Smooth muscle cell (in vitro differentiated cells): ENCODE data around the gene KBTBD7. TPM values are rescaled to one million over a fixed set of nuclear protein-coding genes. Genes with fewer than 3 reads are reported as not detected.

ENCODE experiments used
- DNase-seq: peaks from one replicate; lab custom pipeline; 2025; ENCODE audit not compliant: unreplicated experiment; lab: John Stamatoyannopoulos, UW
- H2AFZ ChIP-seq: fragments of 200-600 bp; sonication (generic); 2 replicates; pipeline ENCODE4 v1.6.0; 2016; ENCODE audit warnings: antibody characterized with exemption, low read depth, mild to moderate bottlenecking
- H3F3A ChIP-seq: fragments of 200-600 bp; sonication (generic); 2 replicates; pipeline ENCODE4 v1.6.0; 2017; ENCODE audit warnings: antibody characterized with exemption, low read depth
- H3K27ac ChIP-seq: fragments of 200-600 bp; sonication (generic); 2 replicates; pipeline ENCODE4 v1.5.1; 2016; ENCODE audit warnings: low read depth, mild to moderate bottlenecking
- H3K27me3 ChIP-seq: fragments of 200-600 bp; sonication (generic); 2 replicates; pipeline ENCODE4 v1.6.1; 2016; ENCODE audit warnings: low read depth, mild to moderate bottlenecking
- H3K36me3 ChIP-seq: fragments of 200-600 bp; sonication (generic); 2 replicates; pipeline ENCODE4 v1.5.1; 2016; ENCODE audit warnings: low read depth
- H3K4me1 ChIP-seq: fragments of 200-600 bp; sonication (generic); 2 replicates; pipeline ENCODE4 v1.5.1; 2016; ENCODE audit warnings: low read depth
- H3K4me2 ChIP-seq: fragments of 200-600 bp; sonication (generic); 2 replicates; pipeline ENCODE4 v1.6.0; 2016; ENCODE audit warnings: mild to moderate bottlenecking
- H3K4me3 ChIP-seq: fragments of 200-600 bp; sonication (generic); 2 replicates; pipeline ENCODE4 v1.5.1; 2016; ENCODE audit warnings: mild to moderate bottlenecking
- H3K79me2 ChIP-seq: fragments of 200-600 bp; sonication (generic); 2 replicates; pipeline ENCODE4 v1.6.0; 2016; ENCODE audit warnings: low read depth, mild to moderate bottlenecking
- H3K9ac ChIP-seq: fragments of 200-600 bp; sonication (generic); 2 replicates; pipeline ENCODE4 v1.6.0; 2016; ENCODE audit warnings: low read depth
- H3K9me3 ChIP-seq: fragments of 200-600 bp; sonication (generic); replicated peaks from 2 replicates; pipeline ENCODE4 v1.5.1; 2016; ENCODE audit warnings: low read depth
- H4K20me1 ChIP-seq: fragments of 200-600 bp; sonication (generic); 2 replicates; pipeline ENCODE4 v1.6.0; 2016; ENCODE audit warnings: low read depth
- WGBS: methylation state at CpG from one replicate; pipeline ENCODE4 v1.1.7; 2016; ENCODE audit warnings: low lambda C conversion rate; 5-methylcytosine and 5-hydroxymethylcytosine counted together
- polyA plus RNA-seq: library from polyadenylated mRNA; unstranded; fragments of >200 nt; fragmentation: Nextera tagmentation; extraction: Ambion mirVana; gene quantifications from 2 replicates; pipeline ENCODE4 v1.2.1, GENCODE V29; 2016
- total RNA-seq: library from RNA; depleted of rRNA; stranded (reverse); fragments of >200 nt; gene quantifications from 2 replicates; pipeline ENCODE4 v1.2.3, GENCODE V29; 2014
- TF ChIP-seq, protein P1 (sequence below): fragments of 200-600 bp; sonication (generic); IDR thresholded peaks from 2 replicates; pipeline ENCODE4 v1.5.1; 2017; ENCODE audit warnings: borderline replicate concordance, mild to moderate bottlenecking, antibody characterized with exemption; ENCODE audit not compliant: insufficient read depth, poor library complexity, severe bottlenecking

KBTBD7 gene
- total and polyA plus RNA-seq, 2 experiments from 2014 or later: 3.9 to 6.7 TPM

DNA sequence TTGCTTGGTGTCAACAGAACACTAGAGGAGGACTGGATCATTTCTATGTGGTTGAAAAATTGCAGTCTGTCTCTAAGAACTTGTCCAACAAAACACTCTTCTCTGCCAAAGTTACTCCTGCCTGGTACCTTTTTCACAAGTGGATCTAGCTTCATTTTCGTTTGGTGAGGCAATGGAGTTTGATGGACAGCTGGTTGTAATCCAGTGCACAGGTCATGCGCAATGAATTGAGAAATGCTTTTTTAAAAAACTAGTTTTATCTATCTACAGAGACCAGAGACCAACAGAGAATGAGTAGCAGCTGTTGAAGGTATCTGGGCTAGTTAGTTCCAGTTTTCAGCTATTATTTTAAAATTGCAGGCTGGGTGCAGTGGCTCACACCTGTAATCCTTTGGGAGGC lies 49.8 kb downstream of the KBTBD7 start:
- no peak overlapping the region for H3K9ac ChIP-seq
- TF ChIP-seq, protein P1, sequence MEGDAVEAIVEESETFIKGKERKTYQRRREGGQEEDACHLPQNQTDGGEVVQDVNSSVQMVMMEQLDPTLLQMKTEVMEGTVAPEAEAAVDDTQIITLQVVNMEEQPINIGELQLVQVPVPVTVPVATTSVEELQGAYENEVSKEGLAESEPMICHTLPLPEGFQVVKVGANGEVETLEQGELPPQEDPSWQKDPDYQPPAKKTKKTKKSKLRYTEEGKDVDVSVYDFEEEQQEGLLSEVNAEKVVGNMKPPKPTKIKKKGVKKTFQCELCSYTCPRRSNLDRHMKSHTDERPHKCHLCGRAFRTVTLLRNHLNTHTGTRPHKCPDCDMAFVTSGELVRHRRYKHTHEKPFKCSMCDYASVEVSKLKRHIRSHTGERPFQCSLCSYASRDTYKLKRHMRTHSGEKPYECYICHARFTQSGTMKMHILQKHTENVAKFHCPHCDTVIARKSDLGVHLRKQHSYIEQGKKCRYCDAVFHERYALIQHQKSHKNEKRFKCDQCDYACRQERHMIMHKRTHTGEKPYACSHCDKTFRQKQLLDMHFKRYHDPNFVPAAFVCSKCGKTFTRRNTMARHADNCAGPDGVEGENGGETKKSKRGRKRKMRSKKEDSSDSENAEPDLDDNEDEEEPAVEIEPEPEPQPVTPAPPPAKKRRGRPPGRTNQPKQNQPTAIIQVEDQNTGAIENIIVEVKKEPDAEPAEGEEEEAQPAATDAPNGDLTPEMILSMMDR: no peak
- no peaks in the 10 kb centered on the region for H3K27me3 ChIP-seq
- H3K4me2 ChIP-seq: no peak overlapping the region
- H3K9me3 ChIP-seq: peaks cover 28% of the 10 kb centered on the region
- DNase-seq: no peak
- H3K4me3 ChIP-seq: no peak overlapping the region
- H4K20me1 ChIP-seq: no peaks in the 10 kb centered on the region
- WGBS: 85% methylated on average over 2 of the region's 2 CpGs
- H3K79me2 ChIP-seq: no peaks in the 10 kb centered on the region
- H3K36me3 ChIP-seq: peaks cover 8% of the 10 kb centered on the region
- no peaks in the 10 kb centered on the region for H3F3A ChIP-seq
- H2AFZ ChIP-seq: no peak overlapping the region
- no peak overlapping the region for H3K27ac ChIP-seq
- no peaks in the 10 kb centered on the region for H3K4me1 ChIP-seq

Other genes with a start within 250 kb of the KBTBD7 start
- gene ELF1, start 175.3 kb downstream of the KBTBD7 start, total RNA-seq: 31.8 and 53.1 TPM in 2 replicates
- 21.2 and 28.7 TPM in 2 replicates for gene ELF1, start 175.3 kb downstream of the KBTBD7 start, polyA plus RNA-seq
- gene WBP4, start 133.1 kb downstream of the KBTBD7 start, total RNA-seq: 4.7 and 9.7 TPM in 2 replicates
- 5.0 and 5.9 TPM in 2 replicates for gene WBP4, start 133.1 kb downstream of the KBTBD7 start, polyA plus RNA-seq
- gene KBTBD6, start 61.8 kb downstream of the KBTBD7 start, total RNA-seq: 6.9 and 11.5 TPM in 2 replicates
- 5.3 and 6.5 TPM in 2 replicates for gene KBTBD6, start 61.8 kb downstream of the KBTBD7 start, polyA plus RNA-seq
- 4.7 and 9.8 TPM in 2 replicates for gene MTRF1, start 69.0 kb upstream of the KBTBD7 start, total RNA-seq
- gene MTRF1, start 69.0 kb upstream of the KBTBD7 start, polyA plus RNA-seq: 6.5 and 7.2 TPM in 2 replicates
- gene NAA16, start 116.7 kb upstream of the KBTBD7 start, total RNA-seq: 21.8 TPM in 2 replicates
- 4.6 and 6.9 TPM in 2 replicates for gene NAA16, start 116.7 kb upstream of the KBTBD7 start, polyA plus RNA-seq